ENCODE measurements around the gene TLE2.
"Not testable (repeated sequence)": the region's sequence is repeated elsewhere in the genome, so short reads cannot be mapped to it uniquely, and the experiment has no call there.

TLE2 gene

GRCh38 chr19:3053218-3053621, 24.1 kb upstream of the TLE2 start:
- H3K36me3 ChIP-seq (ENCODE audit: insufficient read depth, low read length), result peaks cover 53% of the 10 kb centered on the region
- H4K20me1 ChIP-seq (ENCODE audit: insufficient read depth, low read length), result peaks cover 48% of the 10 kb centered on the region

GRCh38 chr19:3050016-3050415, 20.9 kb upstream of the TLE2 start:
- H3K4me2 ChIP-seq (ENCODE audit: insufficient read depth, low read length); H3K27me3 ChIP-seq (ENCODE audit: insufficient read depth, low read length, poor library complexity); DNase-seq; H3K27ac ChIP-seq (ENCODE audit: low read length); H3K9ac ChIP-seq (ENCODE audit: low read depth, low read length); H2AFZ ChIP-seq (ENCODE audit: low read depth, low read length); H3K9me3 ChIP-seq (ENCODE audit: insufficient read depth, low read length, severe bottlenecking); H3K4me3 ChIP-seq (ENCODE audit: low read depth in 1 of 2, low read length in 2 of 2); ATAC-seq (ENCODE audit: insufficient read depth, low read depth); H3K79me2 ChIP-seq (ENCODE audit: insufficient read depth, low read length): not testable (repeated sequence)
- Histone ChIP-seq H4K20me1 (ENCODE audit: insufficient read depth, low read length) (peaks cover 20% of the 10 kb centered on the region), H3K36me3 (ENCODE audit: insufficient read depth, low read length) (peaks cover 22% of the 10 kb centered on the region), H3K4me1 (ENCODE audit: insufficient read depth, low read length) (peaks cover 24% of the 10 kb centered on the region)

More at GRCh38 chr19:3053218-3053621, 24.1 kb upstream of the TLE2 start:
- H3K79me2 ChIP-seq (ENCODE audit: insufficient read depth, low read length), result peaks cover 17% of the 10 kb centered on the region
- no peak overlapping the region for H2AFZ ChIP-seq (ENCODE audit: low read depth, low read length)
- DNase-seq, result no peak
- no peak overlapping the region for H3K27ac ChIP-seq (ENCODE audit: low read length)
- no peak overlapping the region for H3K4me2 ChIP-seq (ENCODE audit: insufficient read depth, low read length)
- H3K9me3 ChIP-seq (ENCODE audit: insufficient read depth, low read length, severe bottlenecking), result no peaks in the 10 kb centered on the region
- no peak for ATAC-seq (ENCODE audit: insufficient read depth, low read depth)
- no peaks in the 10 kb centered on the region for H3K27me3 ChIP-seq (ENCODE audit: insufficient read depth, low read length, poor library complexity)
- no peak overlapping the region for H3K4me3 ChIP-seq (ENCODE audit: low read depth in 1 of 2, low read length in 2 of 2)
- TF ChIP-seq EZH2 (IDR thresholded peaks at IDR 0.05; ENCODE audit: borderline replicate concordance, low read depth, low read length, severe bottlenecking), result no peak
- TF ChIP-seq, protein P1, sequence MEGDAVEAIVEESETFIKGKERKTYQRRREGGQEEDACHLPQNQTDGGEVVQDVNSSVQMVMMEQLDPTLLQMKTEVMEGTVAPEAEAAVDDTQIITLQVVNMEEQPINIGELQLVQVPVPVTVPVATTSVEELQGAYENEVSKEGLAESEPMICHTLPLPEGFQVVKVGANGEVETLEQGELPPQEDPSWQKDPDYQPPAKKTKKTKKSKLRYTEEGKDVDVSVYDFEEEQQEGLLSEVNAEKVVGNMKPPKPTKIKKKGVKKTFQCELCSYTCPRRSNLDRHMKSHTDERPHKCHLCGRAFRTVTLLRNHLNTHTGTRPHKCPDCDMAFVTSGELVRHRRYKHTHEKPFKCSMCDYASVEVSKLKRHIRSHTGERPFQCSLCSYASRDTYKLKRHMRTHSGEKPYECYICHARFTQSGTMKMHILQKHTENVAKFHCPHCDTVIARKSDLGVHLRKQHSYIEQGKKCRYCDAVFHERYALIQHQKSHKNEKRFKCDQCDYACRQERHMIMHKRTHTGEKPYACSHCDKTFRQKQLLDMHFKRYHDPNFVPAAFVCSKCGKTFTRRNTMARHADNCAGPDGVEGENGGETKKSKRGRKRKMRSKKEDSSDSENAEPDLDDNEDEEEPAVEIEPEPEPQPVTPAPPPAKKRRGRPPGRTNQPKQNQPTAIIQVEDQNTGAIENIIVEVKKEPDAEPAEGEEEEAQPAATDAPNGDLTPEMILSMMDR (IDR thresholded peaks at IDR 0.05; ENCODE audit: borderline replicate concordance, extremely low read depth, low read length, poor library complexity, severe bottlenecking), result no peak
- H3K4me1 ChIP-seq (ENCODE audit: insufficient read depth, low read length), result peaks cover 5% of the 10 kb centered on the region
- H3K9ac ChIP-seq (ENCODE audit: low read depth, low read length), result no peak overlapping the region

DNA sequence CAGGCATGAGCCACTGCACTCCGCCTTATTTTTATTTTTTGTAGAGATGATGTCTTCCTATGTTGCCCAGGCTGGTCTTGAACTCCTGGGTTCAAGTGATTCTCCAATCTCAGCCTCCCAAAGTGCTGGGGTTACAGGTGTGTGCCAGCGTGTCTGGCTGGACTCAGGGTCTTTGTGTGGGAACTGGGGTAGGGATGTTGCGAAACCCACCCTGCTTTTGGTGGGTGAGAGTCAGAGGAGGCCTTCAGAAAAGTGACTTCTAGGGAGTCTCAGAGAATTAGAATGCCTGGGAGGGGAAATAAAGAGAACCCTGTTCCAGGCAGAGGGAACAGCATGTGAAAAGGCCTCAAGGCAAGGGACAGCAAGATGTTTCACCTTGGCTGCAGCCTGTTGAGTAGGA, 20.0 kb upstream of the TLE2 start:
- no peaks in the 10 kb centered on the region for H3K79me2 ChIP-seq (ENCODE audit: insufficient read depth, low read length)
- no peaks in the 10 kb centered on the region for H3K27me3 ChIP-seq (ENCODE audit: insufficient read depth, low read length, poor library complexity)
- H3K9me3 ChIP-seq (ENCODE audit: insufficient read depth, low read length, severe bottlenecking), result no peaks in the 10 kb centered on the region
- no peak overlapping the region for H3K27ac ChIP-seq (ENCODE audit: low read length)
- H3K9ac ChIP-seq (ENCODE audit: low read depth, low read length), result no peak overlapping the region
- no peak overlapping the region for H3K4me3 ChIP-seq (ENCODE audit: low read depth in 1 of 2, low read length in 2 of 2)
- peaks cover 24% of the 10 kb centered on the region for H3K4me1 ChIP-seq (ENCODE audit: insufficient read depth, low read length)
- ATAC-seq (ENCODE audit: insufficient read depth, low read depth) (no peak), DNase-seq (no peak)
- TF ChIP-seq EZH2 (IDR thresholded peaks at IDR 0.05; ENCODE audit: borderline replicate concordance, low read depth, low read length, severe bottlenecking), result no peak
- TF ChIP-seq, protein P1 (IDR thresholded peaks at IDR 0.05; ENCODE audit: borderline replicate concordance, extremely low read depth, low read length, poor library complexity, severe bottlenecking), result no peak
- H3K4me2 ChIP-seq (ENCODE audit: insufficient read depth, low read length), result no peak overlapping the region
- peaks cover 13% of the 10 kb centered on the region for H3K36me3 ChIP-seq (ENCODE audit: insufficient read depth, low read length)
- peaks cover 11% of the 10 kb centered on the region for H4K20me1 ChIP-seq (ENCODE audit: insufficient read depth, low read length)
- no peak overlapping the region for H2AFZ ChIP-seq (ENCODE audit: low read depth, low read length)

DNA sequence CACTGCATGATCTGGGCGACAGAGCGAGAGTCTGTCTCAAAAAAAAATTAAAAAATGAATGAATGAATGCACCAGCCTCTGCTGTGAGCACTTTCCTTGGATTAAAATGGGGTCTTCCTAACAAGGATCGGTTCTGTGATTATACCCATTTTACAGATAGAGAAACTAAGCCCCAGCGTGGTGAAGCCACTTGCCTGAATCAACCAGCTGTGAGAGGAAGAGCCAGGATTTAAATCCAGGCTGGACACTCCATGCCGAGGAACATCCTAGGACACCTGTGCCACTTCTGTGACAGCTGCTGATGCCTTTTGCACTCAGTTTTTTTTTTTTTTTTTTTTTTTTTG, 19.1 kb upstream of the TLE2 start:
- Histone ChIP-seq H3K9me3 (ENCODE audit: insufficient read depth, low read length, severe bottlenecking) (no peaks in the 10 kb centered on the region), H3K27me3 (ENCODE audit: insufficient read depth, low read length, poor library complexity) (no peaks in the 10 kb centered on the region), H3K4me2 (ENCODE audit: insufficient read depth, low read length) (peak overlapping the region; percentile 69), H3K9ac (ENCODE audit: low read depth, low read length) (peak overlapping the region; percentile 49; the same call in 1 of the 2 replicates), H3K27ac (ENCODE audit: low read length) (no peak overlapping the region), H3K4me3 (ENCODE audit: low read depth in 1 of 2, low read length in 2 of 2) (0 out of 4 replicates have a peak overlapping the region, but pooled peaks of 1 of the 2 experiments have one; percentile 52), H2AFZ (ENCODE audit: low read depth, low read length) (no peak overlapping the region), H3K4me1 (ENCODE audit: insufficient read depth, low read length) (peaks cover 30% of the 10 kb centered on the region), H4K20me1 (ENCODE audit: insufficient read depth, low read length) (peaks cover 2% of the 10 kb centered on the region), H3K36me3 (ENCODE audit: insufficient read depth, low read length) (peaks cover 4% of the 10 kb centered on the region), H3K79me2 (ENCODE audit: insufficient read depth, low read length) (no peaks in the 10 kb centered on the region)
- ATAC-seq (ENCODE audit: insufficient read depth, low read depth), result no peak
- no peak for TF ChIP-seq EZH2 (IDR thresholded peaks at IDR 0.05; ENCODE audit: borderline replicate concordance, low read depth, low read length, severe bottlenecking)
- TF ChIP-seq, protein P1 (IDR thresholded peaks at IDR 0.05; ENCODE audit: borderline replicate concordance, extremely low read depth, low read length, poor library complexity, severe bottlenecking), result no peak
- no peak for DNase-seq

Measured in DND-41 (cell line).